Neural crest cell (in vitro differentiated cells): ENCODE data around the gene MCRS1. TPM values are rescaled to one million over a fixed set of nuclear protein-coding genes. Genes with fewer than 3 reads are reported as not detected.
A peak's percentile ranks its signal among the peaks of the same experiment; 100 is the strongest.

Experiments used
- DNase-seq: peaks from one replicate; pipeline ENCODE4 v3.0.0; 2021; ENCODE audit warnings: low read depth, mixed read lengths, low spot score
- H3K27ac Mint-ChIP-seq: one replicate; pipeline ENCODE4 v1.8.0; 2021; ENCODE audit warnings: mild to moderate bottlenecking, mixed read lengths; ENCODE audit not compliant: unreplicated experiment
- H3K27me3 Mint-ChIP-seq: 2 replicates; pipeline ENCODE4 v1.8.0; 2021; ENCODE audit warnings: low read depth, mild to moderate bottlenecking, mixed read lengths
- H3K36me3 Mint-ChIP-seq: 2 replicates; pipeline ENCODE4 v1.8.0; 2021; ENCODE audit warnings: low read depth, mild to moderate bottlenecking, mixed read lengths
- H3K4me1 Mint-ChIP-seq: 2 replicates; pipeline ENCODE4 v1.8.0; 2021; ENCODE audit warnings: mixed read lengths
- H3K4me3 Mint-ChIP-seq: one replicate; pipeline ENCODE4 v1.8.0; 2021; ENCODE audit warnings: mild to moderate bottlenecking, mixed read lengths
- H3K9me3 Mint-ChIP-seq: 2 replicates; pipeline ENCODE4 v1.8.0; 2021; ENCODE audit warnings: mixed read lengths
- total RNA-seq: library from RNA; stranded (reverse); gene quantifications from 2 replicates; pipeline ENCODE4 v1.2.1, GENCODE V29; 2021
- TF ChIP-seq, protein P1 (sequence below): fragments of 200-600 bp; sonication (generic); conservative IDR thresholded peaks from 2 replicates; pipeline ENCODE4 v1.5.0; 2021; ENCODE audit warnings: antibody characterized with exemption, mild to moderate bottlenecking

The MCRS1 gene
- total RNA-seq, 1 donor from 2014 or later: 95.3 TPM

DNA sequence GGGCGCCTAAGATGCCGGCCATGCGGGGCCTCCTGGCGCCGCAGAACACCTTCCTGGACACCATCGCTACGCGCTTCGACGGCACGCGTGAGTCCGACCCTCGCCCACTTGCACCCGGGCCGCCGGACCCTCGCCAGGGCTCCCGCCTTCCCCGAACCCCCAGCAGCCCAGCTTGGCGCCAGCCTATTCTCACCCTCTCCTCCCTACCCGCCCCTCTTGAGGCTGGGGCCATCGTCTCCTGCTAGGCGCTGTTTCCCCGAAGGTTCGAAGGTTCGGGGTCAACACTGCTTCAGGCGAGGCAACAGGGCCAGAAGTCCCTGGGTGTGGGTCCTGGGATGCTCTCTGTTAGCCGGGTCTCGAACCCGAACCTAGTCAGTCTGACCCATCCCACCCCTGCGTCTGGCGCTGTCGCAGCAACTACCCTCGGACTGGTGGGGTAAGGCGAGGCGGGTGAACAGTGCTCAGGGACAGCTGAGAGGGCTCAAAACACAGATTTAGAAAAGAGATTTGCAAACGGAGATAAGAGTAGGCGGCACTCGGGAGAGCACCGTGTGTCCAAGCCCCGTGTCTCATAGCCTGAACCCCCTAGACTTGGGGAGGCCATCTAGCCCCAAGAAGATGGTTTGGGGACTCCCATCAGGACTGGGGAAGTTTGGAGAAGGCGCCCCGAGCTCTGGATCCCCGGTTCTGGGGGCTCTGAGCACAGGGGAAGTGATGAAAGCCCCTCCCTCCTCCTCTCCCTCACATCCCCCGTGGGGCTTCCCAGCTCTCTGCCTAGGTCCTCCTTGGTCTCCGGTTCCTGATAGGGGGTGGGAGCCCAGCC is 28.3 kb downstream of the MCRS1 start:
- peak overlapping the region; percentile 38 for H3K4me3 Mint-ChIP-seq
- no peaks in the 10 kb centered on the region for H3K9me3 Mint-ChIP-seq
- DNase-seq: no peak
- no peaks in the 10 kb centered on the region for H3K36me3 Mint-ChIP-seq
- peaks cover 11% of the 10 kb centered on the region for H3K4me1 Mint-ChIP-seq
- H3K27ac Mint-ChIP-seq: no peak overlapping the region
- TF ChIP-seq, protein P1, sequence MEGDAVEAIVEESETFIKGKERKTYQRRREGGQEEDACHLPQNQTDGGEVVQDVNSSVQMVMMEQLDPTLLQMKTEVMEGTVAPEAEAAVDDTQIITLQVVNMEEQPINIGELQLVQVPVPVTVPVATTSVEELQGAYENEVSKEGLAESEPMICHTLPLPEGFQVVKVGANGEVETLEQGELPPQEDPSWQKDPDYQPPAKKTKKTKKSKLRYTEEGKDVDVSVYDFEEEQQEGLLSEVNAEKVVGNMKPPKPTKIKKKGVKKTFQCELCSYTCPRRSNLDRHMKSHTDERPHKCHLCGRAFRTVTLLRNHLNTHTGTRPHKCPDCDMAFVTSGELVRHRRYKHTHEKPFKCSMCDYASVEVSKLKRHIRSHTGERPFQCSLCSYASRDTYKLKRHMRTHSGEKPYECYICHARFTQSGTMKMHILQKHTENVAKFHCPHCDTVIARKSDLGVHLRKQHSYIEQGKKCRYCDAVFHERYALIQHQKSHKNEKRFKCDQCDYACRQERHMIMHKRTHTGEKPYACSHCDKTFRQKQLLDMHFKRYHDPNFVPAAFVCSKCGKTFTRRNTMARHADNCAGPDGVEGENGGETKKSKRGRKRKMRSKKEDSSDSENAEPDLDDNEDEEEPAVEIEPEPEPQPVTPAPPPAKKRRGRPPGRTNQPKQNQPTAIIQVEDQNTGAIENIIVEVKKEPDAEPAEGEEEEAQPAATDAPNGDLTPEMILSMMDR: no peak
- H3K27me3 Mint-ChIP-seq: peaks cover 91% of the 10 kb centered on the region

DNA sequence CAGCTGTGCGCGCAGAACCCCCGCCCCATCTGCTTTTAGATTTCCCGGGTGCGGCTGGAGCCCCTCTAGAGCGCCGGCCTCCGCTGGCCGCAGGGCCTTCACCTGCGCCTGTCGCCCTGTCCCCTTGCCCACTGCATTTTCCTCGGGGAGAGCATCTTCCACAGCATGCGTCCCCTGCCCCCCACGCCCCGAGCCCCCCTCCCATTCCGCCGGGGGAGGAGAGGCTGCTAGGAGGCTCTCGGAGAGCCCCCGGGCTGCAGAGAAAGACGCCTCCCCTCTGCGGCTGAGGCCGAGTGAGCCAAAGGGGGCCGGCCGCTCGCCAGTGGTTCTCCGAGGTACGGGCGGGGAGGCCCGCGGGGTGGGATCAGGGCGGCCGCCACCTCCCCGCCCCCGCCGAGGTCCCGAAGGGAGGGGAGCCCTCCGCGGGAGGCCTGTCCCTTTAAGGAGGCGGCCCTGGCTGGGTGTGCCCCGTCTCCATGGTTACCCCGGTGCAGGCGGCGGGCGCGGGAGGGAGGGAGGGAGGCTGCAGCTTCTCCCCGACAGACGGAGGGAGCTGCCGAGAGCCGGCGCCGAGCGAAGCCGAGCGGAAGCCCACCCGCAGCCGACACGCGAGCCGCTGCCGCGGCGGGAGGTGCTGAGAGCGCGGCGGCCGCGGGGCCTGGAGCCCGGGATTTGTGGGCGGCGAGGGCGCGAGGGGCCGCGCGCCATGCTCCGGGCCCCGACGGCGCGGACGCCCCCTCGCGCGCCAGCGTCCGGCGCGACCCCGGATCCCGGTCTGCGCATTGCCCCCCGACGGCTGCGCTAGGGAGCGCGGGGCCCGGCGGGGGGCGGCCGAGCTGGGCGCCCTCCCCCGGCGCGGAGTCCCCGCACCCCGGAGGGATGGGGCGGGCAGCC is 29.2 kb downstream of the MCRS1 start, which contains the start of gene KCNH3:
TSS of gene KCNH3 (plus strand) at position 521 of the 894 bp plus-strand sequence. CDS start 387 bp downstream, outside the sequence.
- H3K4me3 Mint-ChIP-seq: peak within 1 kb of the TSS; percentile 77
- peak; percentile 56 for DNase-seq
- no peak within 1 kb of the TSS for H3K27ac Mint-ChIP-seq
- peaks cover 5% of the 10 kb centered on the region for H3K4me1 Mint-ChIP-seq
- H3K36me3 Mint-ChIP-seq: no peaks in the 10 kb centered on the region
- TF ChIP-seq, protein P1: no peak
- no peaks in the 10 kb centered on the region for H3K9me3 Mint-ChIP-seq
- peaks cover 88% of the 10 kb centered on the region for H3K27me3 Mint-ChIP-seq

DNA sequence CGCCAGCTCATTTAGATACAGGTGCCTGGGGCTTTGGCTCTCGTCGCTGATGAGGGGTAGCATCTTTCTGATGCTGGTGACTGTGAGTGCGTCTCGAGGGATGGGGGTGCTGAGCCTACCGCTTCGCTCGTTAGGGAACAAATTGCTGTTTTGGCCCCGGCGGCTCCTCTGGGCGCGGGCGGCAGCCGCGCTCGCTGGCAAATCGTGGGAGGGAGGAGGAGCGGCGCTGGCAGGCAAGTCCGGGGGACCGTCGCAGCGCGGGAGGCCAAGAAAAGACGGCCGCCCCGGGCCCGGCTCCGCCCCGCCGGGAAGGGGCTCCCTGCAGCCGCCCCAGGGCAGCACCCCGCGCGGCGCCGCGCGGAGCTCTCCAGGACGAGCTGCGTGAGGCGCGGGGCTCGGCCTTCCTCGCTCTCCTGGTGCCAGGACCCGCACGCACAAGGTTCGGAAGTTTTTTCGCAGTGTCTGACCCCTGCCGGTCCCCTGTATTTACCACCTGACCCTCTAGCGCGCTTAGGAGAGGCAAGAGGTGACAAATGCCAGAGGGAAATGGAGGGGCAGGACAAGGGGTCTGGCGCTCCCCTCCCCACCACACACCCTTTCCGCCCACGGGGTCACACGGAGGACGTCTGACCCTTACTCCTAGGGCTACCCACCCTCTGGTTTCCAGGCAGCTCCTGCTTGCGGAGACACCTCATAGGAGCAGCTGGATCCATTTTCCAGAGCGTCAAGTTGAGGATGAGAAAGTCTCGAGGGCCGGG is 30.0 kb downstream of the MCRS1 start:
- Mint-ChIP-seq H3K4me3 (peak overlapping the region; percentile 79), H3K36me3 (no peaks in the 10 kb centered on the region), H3K4me1 (peaks cover 5% of the 10 kb centered on the region), H3K27ac (no peak overlapping the region), H3K9me3 (no peaks in the 10 kb centered on the region), H3K27me3 (peaks cover 85% of the 10 kb centered on the region)
- TF ChIP-seq, protein P1: peak; percentile 33
- DNase-seq: no peak

DNA sequence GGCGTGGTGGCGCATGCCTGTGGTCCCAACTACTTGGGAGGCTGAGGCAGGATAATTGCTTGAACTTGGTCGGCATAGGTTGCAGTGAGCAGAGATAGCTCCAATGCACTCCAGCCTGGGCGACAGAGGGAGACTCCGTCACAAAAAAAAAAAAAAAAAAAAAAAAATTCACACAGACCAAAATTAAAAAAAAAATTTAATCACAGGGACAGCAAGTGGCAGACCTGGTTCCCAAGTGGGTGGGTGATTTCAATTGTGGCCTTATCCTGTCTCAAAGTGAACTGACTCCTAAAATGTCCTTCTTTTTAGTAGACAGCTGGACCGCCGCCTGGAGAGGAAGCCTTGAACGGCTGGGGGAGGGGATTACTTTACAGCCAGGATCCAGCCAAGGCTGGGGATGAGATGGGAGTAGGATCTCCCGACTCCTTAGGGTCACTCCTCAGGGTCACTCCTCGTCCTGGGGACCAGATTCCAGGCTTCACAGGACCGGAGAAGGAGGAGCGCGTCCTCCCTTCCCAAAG is 30.7 kb downstream of the MCRS1 start:
- H3K4me3 Mint-ChIP-seq: peak overlapping the region; percentile 79
- no peaks in the 10 kb centered on the region for H3K9me3 Mint-ChIP-seq
- DNase-seq: no peak
- no peaks in the 10 kb centered on the region for H3K36me3 Mint-ChIP-seq
- TF ChIP-seq, protein P1: no peak
- peaks cover 5% of the 10 kb centered on the region for H3K4me1 Mint-ChIP-seq
- no peak overlapping the region for H3K27ac Mint-ChIP-seq
- peaks cover 83% of the 10 kb centered on the region for H3K27me3 Mint-ChIP-seq
